GM23338 (cell line): Measurements from ENCODE around the gene SLC48A1. TPM values are rescaled to one million over a fixed set of nuclear protein-coding genes. Genes with fewer than 3 reads are reported as not detected.

Source experiments
- ATAC-seq: fragments of 200-7000 bp; cut with Tn5 transposase; 3 replicates; pipeline ENCODE4 v1.9.1; 2020
- DNase-seq: peaks from one replicate; pipeline ENCODE4 v3.0.0-alpha.2; 2015; ENCODE audit warnings: low spot score
- H2AFZ ChIP-seq: fragments of 200-600 bp; sonication (generic); 2 replicates; pipeline ENCODE4 v1.8.0; 2016; ENCODE audit warnings: antibody characterized with exemption, mild to moderate bottlenecking, moderate library complexity
- H3F3A ChIP-seq: fragments of 200-600 bp; sonication (generic); replicated peaks from 2 replicates; pipeline ENCODE4 v1.8.0; 2017; ENCODE audit warnings: antibody characterized with exemption, mixed run types, low read depth
- H3K27ac ChIP-seq: fragments of 200-600 bp; sonication (generic); 2 replicates; pipeline ENCODE4 v1.6.1; 2016; ENCODE audit warnings: low read depth
- H3K27me3 ChIP-seq: fragments of 200-600 bp; sonication (generic); 2 replicates; pipeline ENCODE4 v1.8.0; 2016; ENCODE audit warnings: mild to moderate bottlenecking, mixed run types, moderate library complexity; ENCODE audit not compliant: insufficient read depth
- H3K36me3 ChIP-seq: fragments of 200-600 bp; sonication (generic); 2 replicates; pipeline ENCODE4 v1.8.0; 2016; ENCODE audit warnings: mild to moderate bottlenecking; ENCODE audit not compliant: insufficient read depth
- H3K4me1 ChIP-seq: fragments of 200-600 bp; sonication (generic); 2 replicates; pipeline ENCODE4 v1.8.0; 2016; ENCODE audit warnings: mild to moderate bottlenecking, moderate library complexity; ENCODE audit not compliant: insufficient read depth
- H3K4me2 ChIP-seq: fragments of 200-600 bp; sonication (generic); 2 replicates; pipeline ENCODE4 v1.7.1; 2017; ENCODE audit warnings: mixed run types
- H3K4me3 ChIP-seq: fragments of 200-600 bp; sonication (generic); 2 replicates; pipeline ENCODE4 v1.6.1; 2016; ENCODE audit warnings: mixed run types
- H3K79me2 ChIP-seq: fragments of 200-600 bp; sonication (generic); replicated peaks from 2 replicates; pipeline ENCODE4 v1.8.0; 2017; ENCODE audit warnings: mild to moderate bottlenecking; ENCODE audit not compliant: insufficient read depth
- H3K9me2 ChIP-seq: fragments of 200-600 bp; sonication (generic); 2 replicates; pipeline ENCODE4 v1.8.0; 2017; ENCODE audit not compliant: insufficient read depth
- H4K20me1 ChIP-seq: fragments of 200-600 bp; sonication (generic); replicated peaks from 2 replicates; pipeline ENCODE4 v1.8.0; 2017; ENCODE audit warnings: mild to moderate bottlenecking; ENCODE audit not compliant: insufficient read depth
- H3K27ac Mint-ChIP-seq: 2 replicates; pipeline ENCODE4 v1.8.0; 2020; ENCODE audit warnings: inconsistent platforms, mild to moderate bottlenecking, moderate library complexity, mixed read lengths
- H3K27me3 Mint-ChIP-seq: 3 replicates; pipeline ENCODE4 v1.8.0; 2022; ENCODE audit warnings: low read depth, mild to moderate bottlenecking, moderate library complexity, mixed read lengths, inconsistent platforms; ENCODE audit not compliant: insufficient read depth, poor library complexity
- H3K36me3 Mint-ChIP-seq: 3 replicates; pipeline ENCODE4 v1.8.0; 2021; ENCODE audit warnings: low read depth, mild to moderate bottlenecking, inconsistent platforms, moderate library complexity, mixed read lengths
- H3K4me1 Mint-ChIP-seq: 3 replicates; pipeline ENCODE4 v1.8.0; 2020; ENCODE audit warnings: mild to moderate bottlenecking, inconsistent platforms, mixed read lengths
- H3K4me3 Mint-ChIP-seq: 3 replicates; pipeline ENCODE4 v1.8.0; 2021; ENCODE audit warnings: moderate library complexity, mild to moderate bottlenecking, inconsistent platforms, mixed read lengths
- H3K9me3 Mint-ChIP-seq: 3 replicates; pipeline ENCODE4 v1.8.0; 2020; ENCODE audit warnings: moderate library complexity, mild to moderate bottlenecking, inconsistent platforms, mixed read lengths
- CREB1 ChIP-seq: fragments of 250-450 bp; sonication (Bioruptor Pico); IDR thresholded peaks from 2 replicates; pipeline ENCODE4 v1.5.0; 2020; ENCODE audit warnings: low read depth, mild to moderate bottlenecking, moderate library complexity
- JUNB ChIP-seq: IDR thresholded peaks from one replicate; pipeline ENCODE4 v1.6.1; 2016; ENCODE audit warnings: antibody characterized with exemption; ENCODE audit not compliant: unreplicated experiment
- NANOG ChIP-seq: IDR thresholded peaks from 2 replicates; pipeline ENCODE4 v1.6.1; 2016; ENCODE audit warnings: antibody characterized with exemption, borderline replicate concordance
- POLR2AphosphoS5 ChIP-seq: IDR thresholded peaks from 2 replicates; pipeline ENCODE4 v1.6.1; 2016; ENCODE audit warnings: antibody characterized with exemption, low read depth
- ZNF114 ChIP-seq: fragments of 250-450 bp; sonication (Bioruptor Pico); IDR thresholded peaks from 2 replicates; pipeline ENCODE4 v1.5.0; 2020; ENCODE audit warnings: mild to moderate bottlenecking, moderate library complexity
- ZNF331 ChIP-seq: fragments of 250-450 bp; sonication (Bioruptor Pico); IDR thresholded peaks from 2 replicates; pipeline ENCODE4 v1.5.0; 2020; ENCODE audit warnings: low read depth, mild to moderate bottlenecking, moderate library complexity
- polyA plus RNA-seq: library from polyadenylated mRNA; unstranded; fragments of >200 nt; fragmentation: Nextera tagmentation; extraction: Ambion mirVana; gene quantifications from 2 replicates; pipeline ENCODE4 v1.2.1, GENCODE V29; 2016
- total RNA-seq: library from RNA; depleted of rRNA; stranded (reverse); fragments of >200 nt; shearing (Covaris generic); gene quantifications from 2 replicates; pipeline ENCODE4 v1.2.3, GENCODE V29; 2014
- TF ChIP-seq, protein P1 (sequence below), 2 experiments: fragments of 200-600 bp in 1 of 2; sonication (generic) in 1 of 2; conservative IDR thresholded peaks; 2 replicates each; pipeline versions ENCODE4 v1.5.1 to v1.6.1; 2016 to 2017; ENCODE audit warnings: antibody characterized with exemption in 2 of 2, low read depth in 2 of 2, mild to moderate bottlenecking in 2 of 2, moderate library complexity in 1 of 2
- TF ChIP-seq, protein P2 (sequence below): IDR thresholded peaks from one replicate; pipeline ENCODE4 v1.6.1; 2018; ENCODE audit warnings: antibody characterized with exemption; ENCODE audit not compliant: unreplicated experiment
- TF ChIP-seq, protein P3 (sequence below): IDR thresholded peaks from 2 replicates; pipeline ENCODE4 v1.6.1; 2016; ENCODE audit warnings: antibody characterized with exemption

SLC48A1 gene
- total and polyA plus RNA-seq, 2 experiments from 2014 or later, result 5.8 to 9.0 TPM

DNA sequence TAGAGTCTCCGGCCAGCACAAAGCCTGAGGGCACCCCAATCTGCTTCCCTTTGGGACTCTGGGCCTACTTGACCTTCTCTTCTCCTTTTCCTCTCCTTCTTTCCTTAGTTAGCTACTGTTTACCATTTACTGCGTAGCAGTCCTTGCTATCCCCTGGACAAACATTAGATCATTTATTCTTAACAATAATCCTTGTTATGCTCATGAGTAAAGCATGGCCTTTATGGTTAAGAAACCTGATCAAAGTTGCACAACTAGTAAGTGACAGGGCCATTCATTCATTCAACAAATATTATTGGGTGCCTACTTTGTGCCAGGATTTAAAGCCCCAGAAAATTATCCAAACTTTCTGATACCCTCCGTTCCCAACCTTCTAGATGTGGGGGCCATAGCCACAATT, 49.8 kb downstream of the SLC48A1 start (continued):
- TF ChIP-seq, protein P1, sequence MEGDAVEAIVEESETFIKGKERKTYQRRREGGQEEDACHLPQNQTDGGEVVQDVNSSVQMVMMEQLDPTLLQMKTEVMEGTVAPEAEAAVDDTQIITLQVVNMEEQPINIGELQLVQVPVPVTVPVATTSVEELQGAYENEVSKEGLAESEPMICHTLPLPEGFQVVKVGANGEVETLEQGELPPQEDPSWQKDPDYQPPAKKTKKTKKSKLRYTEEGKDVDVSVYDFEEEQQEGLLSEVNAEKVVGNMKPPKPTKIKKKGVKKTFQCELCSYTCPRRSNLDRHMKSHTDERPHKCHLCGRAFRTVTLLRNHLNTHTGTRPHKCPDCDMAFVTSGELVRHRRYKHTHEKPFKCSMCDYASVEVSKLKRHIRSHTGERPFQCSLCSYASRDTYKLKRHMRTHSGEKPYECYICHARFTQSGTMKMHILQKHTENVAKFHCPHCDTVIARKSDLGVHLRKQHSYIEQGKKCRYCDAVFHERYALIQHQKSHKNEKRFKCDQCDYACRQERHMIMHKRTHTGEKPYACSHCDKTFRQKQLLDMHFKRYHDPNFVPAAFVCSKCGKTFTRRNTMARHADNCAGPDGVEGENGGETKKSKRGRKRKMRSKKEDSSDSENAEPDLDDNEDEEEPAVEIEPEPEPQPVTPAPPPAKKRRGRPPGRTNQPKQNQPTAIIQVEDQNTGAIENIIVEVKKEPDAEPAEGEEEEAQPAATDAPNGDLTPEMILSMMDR (conservative IDR thresholded peaks at IDR 0.05; ENCODE audit: low read depth in 2 of 2), result no peak
- TF ChIP-seq, protein P2, sequence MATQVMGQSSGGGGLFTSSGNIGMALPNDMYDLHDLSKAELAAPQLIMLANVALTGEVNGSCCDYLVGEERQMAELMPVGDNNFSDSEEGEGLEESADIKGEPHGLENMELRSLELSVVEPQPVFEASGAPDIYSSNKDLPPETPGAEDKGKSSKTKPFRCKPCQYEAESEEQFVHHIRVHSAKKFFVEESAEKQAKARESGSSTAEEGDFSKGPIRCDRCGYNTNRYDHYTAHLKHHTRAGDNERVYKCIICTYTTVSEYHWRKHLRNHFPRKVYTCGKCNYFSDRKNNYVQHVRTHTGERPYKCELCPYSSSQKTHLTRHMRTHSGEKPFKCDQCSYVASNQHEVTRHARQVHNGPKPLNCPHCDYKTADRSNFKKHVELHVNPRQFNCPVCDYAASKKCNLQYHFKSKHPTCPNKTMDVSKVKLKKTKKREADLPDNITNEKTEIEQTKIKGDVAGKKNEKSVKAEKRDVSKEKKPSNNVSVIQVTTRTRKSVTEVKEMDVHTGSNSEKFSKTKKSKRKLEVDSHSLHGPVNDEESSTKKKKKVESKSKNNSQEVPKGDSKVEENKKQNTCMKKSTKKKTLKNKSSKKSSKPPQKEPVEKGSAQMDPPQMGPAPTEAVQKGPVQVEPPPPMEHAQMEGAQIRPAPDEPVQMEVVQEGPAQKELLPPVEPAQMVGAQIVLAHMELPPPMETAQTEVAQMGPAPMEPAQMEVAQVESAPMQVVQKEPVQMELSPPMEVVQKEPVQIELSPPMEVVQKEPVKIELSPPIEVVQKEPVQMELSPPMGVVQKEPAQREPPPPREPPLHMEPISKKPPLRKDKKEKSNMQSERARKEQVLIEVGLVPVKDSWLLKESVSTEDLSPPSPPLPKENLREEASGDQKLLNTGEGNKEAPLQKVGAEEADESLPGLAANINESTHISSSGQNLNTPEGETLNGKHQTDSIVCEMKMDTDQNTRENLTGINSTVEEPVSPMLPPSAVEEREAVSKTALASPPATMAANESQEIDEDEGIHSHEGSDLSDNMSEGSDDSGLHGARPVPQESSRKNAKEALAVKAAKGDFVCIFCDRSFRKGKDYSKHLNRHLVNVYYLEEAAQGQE, result no peak

DNA sequence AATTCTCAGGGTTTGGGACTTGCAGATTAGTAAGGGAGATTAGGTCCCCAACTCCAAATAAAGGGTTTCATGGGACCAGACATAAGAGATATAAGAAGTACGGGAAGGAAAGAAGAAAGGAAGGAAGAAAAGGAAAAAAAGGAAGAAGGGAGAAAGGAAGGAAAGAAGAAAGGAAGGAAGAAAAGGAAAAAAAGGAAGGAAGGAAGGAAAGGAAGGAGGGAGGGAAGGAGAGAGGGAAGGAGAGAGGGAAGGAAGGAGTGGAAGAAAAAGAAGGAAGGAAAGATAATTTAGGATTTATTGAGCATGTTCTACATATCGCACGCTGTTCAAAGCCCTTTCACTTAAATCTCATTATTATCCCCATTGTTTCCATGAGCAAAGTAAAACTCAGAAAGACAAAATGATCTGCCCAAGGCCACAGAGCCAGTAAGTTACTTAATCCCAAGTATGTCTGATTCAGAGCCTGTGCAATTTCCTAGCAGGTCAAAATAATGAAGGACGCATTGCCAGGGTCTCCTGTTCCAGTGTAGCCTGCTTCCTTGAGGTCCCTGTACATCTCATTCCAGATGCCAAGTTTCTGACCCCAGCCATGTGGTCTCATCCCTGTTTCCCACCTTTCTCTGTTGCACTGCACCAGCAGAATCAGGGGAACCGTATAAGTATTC, 50.5 kb downstream of the SLC48A1 start:
- Histone ChIP-seq H3K4me1 (peaks cover 42% of the 10 kb centered on the region), H3F3A (no peaks in the 10 kb centered on the region; the same call in 1 of the 2 replicates), H3K27me3 (no peaks in the 10 kb centered on the region), H3K9me2 (0 out of 2 replicates have a peak, but pooled peaks cover 3% of the 10 kb centered on the region), H3K4me3 (no peak overlapping the region), H3K4me2 (no peak overlapping the region), H3K27ac (no peak overlapping the region), H2AFZ (no peak overlapping the region), H3K79me2 (peaks cover 12% of the 10 kb centered on the region), H3K36me3 (no peaks in the 10 kb centered on the region), H4K20me1 (no peaks in the 10 kb centered on the region)
- Mint-ChIP-seq H3K4me3 (no peak overlapping the region), H3K27me3 (peaks cover 18% of the 10 kb centered on the region), H3K36me3 (no peaks in the 10 kb centered on the region; the same call in 2 of the 3 replicates), H3K27ac (no peak overlapping the region), H3K9me3 (no peaks in the 10 kb centered on the region), H3K4me1 (peaks cover 50% of the 10 kb centered on the region)
- DNase-seq (no peak), ATAC-seq (no peak)
- no peak for TF ChIP-seq ZNF331 (CRISPR knock-in tag)
- TF ChIP-seq, protein P1 (conservative IDR thresholded peaks at IDR 0.05; ENCODE audit: low read depth in 2 of 2), result no peak
- TF ChIP-seq CREB1 (CRISPR knock-in tag), result no peak
- TF ChIP-seq, protein P3, sequence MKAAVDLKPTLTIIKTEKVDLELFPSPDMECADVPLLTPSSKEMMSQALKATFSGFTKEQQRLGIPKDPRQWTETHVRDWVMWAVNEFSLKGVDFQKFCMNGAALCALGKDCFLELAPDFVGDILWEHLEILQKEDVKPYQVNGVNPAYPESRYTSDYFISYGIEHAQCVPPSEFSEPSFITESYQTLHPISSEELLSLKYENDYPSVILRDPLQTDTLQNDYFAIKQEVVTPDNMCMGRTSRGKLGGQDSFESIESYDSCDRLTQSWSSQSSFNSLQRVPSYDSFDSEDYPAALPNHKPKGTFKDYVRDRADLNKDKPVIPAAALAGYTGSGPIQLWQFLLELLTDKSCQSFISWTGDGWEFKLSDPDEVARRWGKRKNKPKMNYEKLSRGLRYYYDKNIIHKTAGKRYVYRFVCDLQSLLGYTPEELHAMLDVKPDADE, result no peak
- TF ChIP-seq POLR2AphosphoS5, result no peak
- no peak for TF ChIP-seq NANOG
- TF ChIP-seq ZNF114 (CRISPR knock-in tag), result no peak
- no peak for TF ChIP-seq JUNB
